HG03108 (cell line): Measurements from ENCODE around the gene SEMA6A.

Experiments used
- ATAC-seq: cut with Tn5 transposase; IDR thresholded peaks from one replicate; pipeline ENCODE4 v1.9.1; 2021; ENCODE audit warnings: moderate library complexity; ENCODE audit not compliant: unreplicated experiment

The SEMA6A gene

GRCh38 chr5:116577064-116577788 is 2.6 kb upstream of the SEMA6A start:
- peak; percentile 52 for ATAC-seq

DNA sequence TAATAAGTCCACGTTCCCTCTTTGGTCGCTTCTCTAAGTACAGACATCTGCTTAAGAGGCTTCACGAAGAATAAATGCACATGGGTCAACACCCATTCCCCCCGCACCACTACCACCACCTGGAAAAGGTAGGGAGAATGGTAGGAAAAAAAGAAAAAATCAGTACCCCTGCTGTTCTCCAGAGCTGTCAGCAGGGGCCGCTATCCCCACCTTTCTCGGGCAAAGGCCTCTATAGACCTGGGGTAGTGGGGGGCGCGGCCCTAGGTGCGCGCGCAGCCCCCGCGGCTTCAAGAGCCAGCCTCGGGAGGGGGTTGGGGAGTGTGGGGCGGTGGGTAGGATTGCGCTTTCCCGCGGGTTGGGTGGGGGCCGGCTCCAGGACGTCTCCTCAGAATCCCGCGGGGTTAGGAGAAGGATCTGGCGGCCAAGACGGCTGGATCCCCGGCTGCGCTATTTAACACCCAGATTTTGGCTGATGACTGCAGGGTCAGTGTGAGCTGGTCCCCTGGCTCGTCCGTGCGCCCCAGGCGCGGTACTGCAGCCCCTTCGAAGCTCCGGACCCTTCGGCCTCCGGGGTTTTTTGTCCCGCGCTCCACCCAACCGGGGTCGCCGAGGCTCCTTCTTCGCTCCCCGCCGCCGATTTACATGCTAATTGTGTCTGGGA is 1.6 kb upstream of the SEMA6A start:
- ATAC-seq = peak; percentile 32

DNA sequence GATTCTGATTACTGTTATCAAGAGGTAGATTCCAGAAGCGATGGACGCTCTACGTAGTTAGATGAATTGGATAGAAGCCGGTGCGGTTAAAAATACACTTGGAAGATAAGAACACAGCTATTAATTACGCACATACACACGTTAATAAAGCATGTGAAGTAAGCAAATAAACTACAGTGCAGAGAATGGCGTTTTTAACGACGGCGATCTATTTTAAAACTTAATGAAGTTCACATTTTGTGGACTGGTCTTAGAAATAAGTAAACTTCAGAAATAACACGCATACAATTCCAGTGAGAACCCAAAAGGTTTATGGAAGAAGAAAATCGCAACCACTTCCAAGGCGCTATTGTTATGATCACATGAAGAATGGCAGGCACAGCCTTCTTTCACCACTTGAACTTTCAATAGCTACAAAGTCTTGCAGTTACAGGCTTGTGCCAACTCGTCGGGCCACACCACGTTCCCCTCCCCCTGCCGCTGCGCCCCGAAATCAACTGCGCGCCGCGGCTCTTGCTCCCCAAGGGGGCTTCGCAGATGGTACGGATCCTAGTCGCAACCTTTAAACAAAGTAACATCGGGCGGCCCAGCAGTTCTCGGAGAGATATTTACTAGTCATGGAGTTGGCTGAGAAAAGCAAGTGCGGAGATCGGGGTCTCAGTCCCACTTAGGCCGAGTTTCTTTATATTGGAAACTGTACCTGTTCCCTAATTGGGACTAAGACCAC is 866 bp upstream of the SEMA6A start:
- ATAC-seq = no peak

- no peak for ATAC-seq
Measured at GRCh38 chr5:116573702-116574366, 789 bp downstream of the SEMA6A start.

DNA sequence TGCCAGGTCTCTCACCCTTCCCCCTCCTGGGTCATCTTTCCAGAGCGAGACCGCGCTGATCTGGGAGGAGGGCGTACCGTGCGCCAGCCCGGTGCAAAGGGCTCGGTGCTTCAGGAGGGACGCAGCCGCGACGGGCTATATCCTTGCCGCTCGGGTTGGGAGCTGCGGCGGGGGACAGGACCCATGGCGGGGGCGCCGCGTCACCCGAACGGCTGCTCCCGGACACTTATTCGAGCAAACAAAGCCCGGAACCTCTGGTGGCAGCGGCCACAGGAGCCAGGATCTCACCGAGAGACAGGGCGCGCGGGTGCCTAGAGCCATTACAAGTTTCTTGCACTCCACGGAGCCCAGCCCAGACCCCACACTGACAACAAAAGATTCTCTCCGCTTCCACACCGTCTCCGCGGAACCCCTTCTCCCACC is 1.3 kb downstream of the SEMA6A start:
- no peak for ATAC-seq

GRCh38 chr5:116572350-116573278 is 2.0 kb downstream of the SEMA6A start:
- no peak for ATAC-seq

DNA sequence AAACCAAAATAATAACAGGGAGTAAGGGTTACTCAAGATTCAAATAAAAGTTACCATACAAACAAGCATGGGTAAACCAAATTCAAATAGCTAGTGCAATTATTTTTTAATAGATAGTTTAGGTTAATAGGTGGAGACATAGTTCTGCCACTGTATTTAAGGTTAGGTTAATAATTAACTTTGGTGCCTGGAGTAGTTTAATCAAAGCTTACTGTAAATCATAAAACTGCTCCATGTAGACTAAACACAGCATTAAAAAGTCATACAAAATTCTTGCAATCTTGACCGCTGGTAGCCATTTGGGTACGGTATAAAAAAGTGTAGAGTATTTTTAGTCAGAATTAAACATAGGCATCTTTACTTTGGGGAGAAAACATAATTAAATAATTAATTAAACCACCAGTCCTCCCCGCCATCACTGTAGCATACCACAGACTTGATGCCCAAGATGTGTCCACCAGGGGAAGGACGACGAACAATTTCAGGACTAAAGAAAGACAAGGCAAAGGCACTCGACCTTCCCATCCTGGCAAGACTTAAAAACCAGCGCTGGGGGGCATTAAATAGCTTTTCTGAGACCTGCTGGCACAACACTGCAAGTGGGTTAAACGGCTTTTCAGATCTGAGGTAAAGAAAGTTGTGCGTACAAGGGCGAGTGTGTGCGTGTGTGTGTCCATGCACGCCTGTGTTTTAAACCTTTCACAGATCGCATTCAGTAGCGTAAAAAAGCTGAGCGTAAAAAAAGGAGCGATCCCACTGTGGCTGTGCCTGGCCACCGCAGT is 2.9 kb downstream of the SEMA6A start:
- no peak for ATAC-seq

DNA sequence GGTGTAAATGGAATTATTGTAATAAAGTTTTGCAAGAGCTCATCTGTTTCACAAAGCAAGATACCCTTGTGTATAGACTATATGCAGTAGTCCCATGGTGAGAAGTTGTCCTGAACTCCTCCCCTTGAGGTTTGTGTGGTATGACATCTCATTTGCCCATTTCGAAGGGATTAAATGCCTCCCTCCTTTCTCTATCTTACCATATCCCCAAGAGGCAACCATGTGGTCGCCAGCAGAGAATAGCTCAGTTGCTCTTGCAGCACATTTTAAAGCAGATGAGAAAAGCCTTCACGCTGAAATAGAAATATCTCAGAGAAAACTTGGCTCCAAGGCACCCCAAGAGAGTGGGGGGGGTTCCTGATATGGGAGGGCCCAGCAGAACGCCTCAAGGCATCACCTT is 4.6 kb downstream of the SEMA6A start:
- ATAC-seq = no peak

DNA sequence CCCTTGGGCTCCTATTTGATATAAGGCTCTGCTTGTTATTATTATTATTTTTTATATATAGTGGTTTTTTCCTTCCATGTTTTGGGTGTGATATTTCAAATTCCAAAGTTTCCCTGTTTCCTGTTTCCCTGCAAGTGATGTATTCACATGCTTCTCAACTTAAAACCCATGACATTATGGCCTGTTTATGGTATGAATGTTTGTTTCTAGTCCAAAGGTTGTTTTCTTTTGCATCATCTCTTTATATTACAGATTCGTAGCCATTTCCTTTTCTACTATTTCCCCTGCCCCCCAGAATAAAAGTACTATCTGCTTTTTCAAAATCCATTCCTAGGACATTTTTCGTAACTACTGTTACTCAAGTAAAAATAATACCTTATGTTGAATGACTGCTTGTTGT is 7.5 kb downstream of the SEMA6A start:
- ATAC-seq = no peak

DNA sequence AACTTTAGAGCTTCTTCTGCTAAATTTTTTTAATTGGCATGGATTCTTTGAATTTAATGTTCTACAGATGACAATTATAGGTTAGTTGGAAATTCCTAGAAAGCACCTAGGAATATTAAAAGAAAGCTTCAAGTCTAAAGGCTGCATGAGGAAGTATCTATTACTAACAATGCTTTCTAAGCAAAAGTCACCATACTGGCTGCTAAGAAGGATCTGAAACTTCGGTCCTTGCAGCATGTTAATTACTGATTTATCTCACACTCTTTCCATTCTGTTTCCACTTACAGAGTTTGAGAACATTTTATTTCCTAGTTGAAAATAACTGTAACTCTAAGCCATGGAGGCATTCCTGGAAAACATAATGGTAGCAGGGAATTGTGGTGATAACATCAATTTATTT is 8.4 kb downstream of the SEMA6A start:
- peak; percentile 76 for ATAC-seq

DNA sequence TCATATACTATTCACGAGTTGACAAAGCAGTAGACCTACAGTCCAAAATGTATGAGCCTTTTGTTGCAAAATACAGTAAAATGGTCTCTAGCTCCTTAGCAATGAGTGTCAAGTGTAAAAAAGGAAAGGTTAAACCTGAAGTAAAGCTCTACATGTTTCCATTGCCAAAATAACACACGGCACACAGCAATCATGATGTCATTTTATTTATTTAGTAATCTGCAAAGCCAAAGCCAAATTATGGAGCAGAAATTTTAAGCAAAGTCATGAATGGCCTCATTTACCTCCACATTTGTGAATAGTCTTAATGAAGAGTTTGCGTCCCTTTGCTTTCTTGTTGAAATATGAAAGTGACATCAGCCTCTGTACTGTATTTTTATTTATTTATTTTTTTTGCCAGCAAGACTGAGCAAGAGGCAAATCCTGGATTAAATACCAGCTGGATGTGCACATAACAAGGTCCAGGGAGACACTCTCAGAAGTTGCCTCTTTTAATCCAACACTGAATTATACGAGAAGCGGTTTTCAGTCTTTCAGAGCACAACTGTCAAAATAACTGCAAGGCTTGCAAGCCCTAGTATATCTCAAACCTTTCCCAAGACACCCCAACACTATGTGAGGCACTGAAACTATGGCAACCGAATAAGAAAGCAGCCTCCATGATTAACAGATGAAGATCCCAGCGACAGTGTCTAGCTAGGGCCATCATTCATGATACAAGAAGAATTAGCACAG is 9.7 kb downstream of the SEMA6A start:
- no peak for ATAC-seq

DNA sequence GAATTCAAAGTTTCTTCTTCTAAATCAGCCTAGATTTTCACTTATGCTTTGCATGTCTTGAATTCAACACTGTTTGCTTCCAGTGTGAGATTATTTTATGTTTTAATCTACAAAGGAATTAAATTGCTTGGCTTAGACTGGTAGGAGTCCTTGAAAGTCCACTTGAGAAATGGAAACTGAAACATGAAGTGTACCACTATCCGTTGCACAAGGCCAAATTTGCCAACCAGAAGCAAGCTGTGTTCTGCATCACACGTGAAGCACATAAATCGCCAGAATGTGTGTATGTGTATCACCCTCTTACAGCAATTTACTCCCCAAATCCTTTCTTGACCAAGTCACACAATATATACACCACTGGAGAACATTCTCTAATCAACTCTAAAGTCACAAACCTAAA is 10.3 kb downstream of the SEMA6A start:
- ATAC-seq = no peak

DNA sequence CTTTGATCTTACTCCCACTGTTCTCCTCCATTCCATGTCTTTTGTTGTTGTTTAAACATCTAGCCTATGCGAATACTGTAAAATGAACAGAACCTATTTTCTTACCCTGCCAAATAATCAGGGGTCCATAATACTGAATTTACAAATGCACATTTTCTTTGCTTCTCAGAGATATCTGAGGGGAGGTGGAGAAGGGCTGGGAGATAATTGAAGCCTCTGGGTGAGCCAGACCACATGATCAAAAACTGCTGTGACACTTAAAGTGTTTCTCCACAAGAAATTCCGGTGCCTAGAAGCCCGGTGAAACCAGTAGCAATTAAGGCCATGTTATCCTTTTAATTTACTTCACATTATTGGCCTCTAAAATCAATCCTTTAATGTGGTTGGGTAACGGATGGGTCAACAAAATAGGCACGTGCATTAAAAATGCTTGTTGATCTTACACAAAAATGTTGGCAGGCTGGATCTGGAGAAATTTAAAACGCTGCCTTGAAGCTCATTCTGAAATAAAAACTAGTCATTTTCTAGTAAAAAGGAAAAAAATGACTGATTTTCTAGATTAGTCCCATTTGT is 10.8 kb downstream of the SEMA6A start:
- ATAC-seq = no peak

GRCh38 chr5:116562669-116563068 is 12.0 kb downstream of the SEMA6A start:
- ATAC-seq = no peak

- ATAC-seq = no peak
Measured at GRCh38 chr5:116561658-116562057, 13.0 kb downstream of the SEMA6A start.

GRCh38 chr5:116559673-116560164 is 14.9 kb downstream of the SEMA6A start:
- ATAC-seq = no peak

DNA sequence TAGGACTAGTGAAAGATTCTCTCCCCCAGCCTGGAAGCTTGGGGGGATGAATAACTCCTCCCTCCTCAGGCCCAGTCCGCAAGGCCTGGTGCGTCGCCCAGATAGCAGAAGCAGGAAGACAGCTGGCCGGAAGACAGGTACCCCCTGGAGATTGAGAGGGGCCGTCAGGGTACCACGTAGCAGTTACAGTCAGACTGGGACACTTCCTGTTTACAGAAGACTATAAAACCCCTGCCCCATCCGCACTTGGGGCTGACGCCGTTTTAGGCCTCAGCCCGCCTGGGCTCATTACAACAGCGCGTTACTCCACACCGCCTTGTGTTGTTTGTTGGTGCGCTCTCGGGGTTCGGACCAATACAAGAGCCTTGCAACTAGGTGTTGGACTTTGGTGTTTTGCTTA is 15.4 kb downstream of the SEMA6A start:
- ATAC-seq = no peak

GRCh38 chr5:116557669-116558271 is 16.9 kb downstream of the SEMA6A start:
- ATAC-seq = no peak
